Measurements from ENCODE around the gene FNDC3A.

FNDC3A gene

DNA sequence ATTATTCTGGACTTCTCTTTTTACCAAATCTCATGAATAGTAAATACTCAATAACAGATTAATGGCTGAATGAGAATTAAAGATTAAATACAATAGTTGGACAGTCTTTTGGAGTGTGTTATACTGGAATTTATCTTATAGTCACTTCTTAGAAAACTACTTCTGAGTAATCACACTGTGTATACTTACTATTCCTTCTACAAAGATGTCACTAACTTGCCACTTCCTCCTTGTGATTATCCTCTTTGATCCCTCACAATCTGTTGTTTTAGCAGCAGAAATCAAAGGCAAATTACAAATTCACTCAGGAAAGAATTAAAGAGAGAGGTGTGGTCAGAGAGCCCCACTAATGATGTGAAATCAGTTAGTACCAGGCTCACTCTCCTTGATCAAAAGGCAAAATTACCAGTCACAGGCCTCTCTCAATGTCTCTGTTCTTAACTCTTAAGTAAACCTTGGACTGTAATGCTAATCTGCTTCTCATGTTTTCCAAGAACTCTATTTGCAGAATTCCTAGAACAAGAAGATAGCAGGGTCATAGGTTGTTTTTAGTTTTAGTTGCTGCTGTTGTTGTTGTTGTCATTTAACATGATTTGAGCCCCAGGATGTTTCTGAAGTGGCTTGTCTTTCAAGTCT, 37.3 kb upstream of the FNDC3A start:
- Histone ChIP-seq H3K27ac (replicated peaks) (no peak overlapping the region), H3K4me3 (replicated peaks; ENCODE audit: insufficient read depth, low read length) (no peak overlapping the region), H3K27me3 (ENCODE audit: insufficient read depth, poor library complexity, severe bottlenecking) (no peaks in the 10 kb centered on the region)
- no peak for DNase-seq (ENCODE audit: low read depth in 1 of 2, low spot score in 1 of 2)
- TF ChIP-seq, protein P1, sequence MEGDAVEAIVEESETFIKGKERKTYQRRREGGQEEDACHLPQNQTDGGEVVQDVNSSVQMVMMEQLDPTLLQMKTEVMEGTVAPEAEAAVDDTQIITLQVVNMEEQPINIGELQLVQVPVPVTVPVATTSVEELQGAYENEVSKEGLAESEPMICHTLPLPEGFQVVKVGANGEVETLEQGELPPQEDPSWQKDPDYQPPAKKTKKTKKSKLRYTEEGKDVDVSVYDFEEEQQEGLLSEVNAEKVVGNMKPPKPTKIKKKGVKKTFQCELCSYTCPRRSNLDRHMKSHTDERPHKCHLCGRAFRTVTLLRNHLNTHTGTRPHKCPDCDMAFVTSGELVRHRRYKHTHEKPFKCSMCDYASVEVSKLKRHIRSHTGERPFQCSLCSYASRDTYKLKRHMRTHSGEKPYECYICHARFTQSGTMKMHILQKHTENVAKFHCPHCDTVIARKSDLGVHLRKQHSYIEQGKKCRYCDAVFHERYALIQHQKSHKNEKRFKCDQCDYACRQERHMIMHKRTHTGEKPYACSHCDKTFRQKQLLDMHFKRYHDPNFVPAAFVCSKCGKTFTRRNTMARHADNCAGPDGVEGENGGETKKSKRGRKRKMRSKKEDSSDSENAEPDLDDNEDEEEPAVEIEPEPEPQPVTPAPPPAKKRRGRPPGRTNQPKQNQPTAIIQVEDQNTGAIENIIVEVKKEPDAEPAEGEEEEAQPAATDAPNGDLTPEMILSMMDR (IDR thresholded peaks at IDR 0.05; ENCODE audit: insufficient read depth, low read length), result no peak
- TF ChIP-seq SPI1 (IDR thresholded peaks at IDR 0.05; ENCODE audit: borderline replicate concordance, low read depth), result 0 out of 2 replicates have a peak, but pooled peaks have one; percentile 21
- TF ChIP-seq, protein P2, sequence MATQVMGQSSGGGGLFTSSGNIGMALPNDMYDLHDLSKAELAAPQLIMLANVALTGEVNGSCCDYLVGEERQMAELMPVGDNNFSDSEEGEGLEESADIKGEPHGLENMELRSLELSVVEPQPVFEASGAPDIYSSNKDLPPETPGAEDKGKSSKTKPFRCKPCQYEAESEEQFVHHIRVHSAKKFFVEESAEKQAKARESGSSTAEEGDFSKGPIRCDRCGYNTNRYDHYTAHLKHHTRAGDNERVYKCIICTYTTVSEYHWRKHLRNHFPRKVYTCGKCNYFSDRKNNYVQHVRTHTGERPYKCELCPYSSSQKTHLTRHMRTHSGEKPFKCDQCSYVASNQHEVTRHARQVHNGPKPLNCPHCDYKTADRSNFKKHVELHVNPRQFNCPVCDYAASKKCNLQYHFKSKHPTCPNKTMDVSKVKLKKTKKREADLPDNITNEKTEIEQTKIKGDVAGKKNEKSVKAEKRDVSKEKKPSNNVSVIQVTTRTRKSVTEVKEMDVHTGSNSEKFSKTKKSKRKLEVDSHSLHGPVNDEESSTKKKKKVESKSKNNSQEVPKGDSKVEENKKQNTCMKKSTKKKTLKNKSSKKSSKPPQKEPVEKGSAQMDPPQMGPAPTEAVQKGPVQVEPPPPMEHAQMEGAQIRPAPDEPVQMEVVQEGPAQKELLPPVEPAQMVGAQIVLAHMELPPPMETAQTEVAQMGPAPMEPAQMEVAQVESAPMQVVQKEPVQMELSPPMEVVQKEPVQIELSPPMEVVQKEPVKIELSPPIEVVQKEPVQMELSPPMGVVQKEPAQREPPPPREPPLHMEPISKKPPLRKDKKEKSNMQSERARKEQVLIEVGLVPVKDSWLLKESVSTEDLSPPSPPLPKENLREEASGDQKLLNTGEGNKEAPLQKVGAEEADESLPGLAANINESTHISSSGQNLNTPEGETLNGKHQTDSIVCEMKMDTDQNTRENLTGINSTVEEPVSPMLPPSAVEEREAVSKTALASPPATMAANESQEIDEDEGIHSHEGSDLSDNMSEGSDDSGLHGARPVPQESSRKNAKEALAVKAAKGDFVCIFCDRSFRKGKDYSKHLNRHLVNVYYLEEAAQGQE (IDR thresholded peaks at IDR 0.05; ENCODE audit: insufficient replicate concordance, low read depth), result no peak

DNA sequence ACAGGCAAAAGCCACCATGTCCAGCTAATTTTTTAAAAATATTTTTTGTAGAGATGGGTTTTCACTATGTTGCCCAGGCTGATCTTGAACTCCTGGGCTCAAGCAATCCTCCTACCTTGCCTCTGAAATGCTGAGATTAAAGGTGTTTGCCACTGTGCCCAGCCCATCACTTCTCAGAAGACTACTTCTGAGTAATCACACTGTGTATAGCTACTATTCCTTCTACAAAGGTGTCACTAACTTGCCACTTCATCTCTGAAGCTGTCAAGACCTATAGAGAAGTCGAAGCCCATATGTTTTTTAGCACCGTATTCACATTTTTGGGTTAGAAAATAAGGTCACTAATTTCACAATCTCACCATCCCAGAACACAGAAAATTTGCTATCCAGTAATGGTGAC, 36.0 kb upstream of the FNDC3A start:
- DNase-seq (ENCODE audit: low read depth in 1 of 2, low spot score in 1 of 2), result no peak
- Histone ChIP-seq H3K27ac (replicated peaks) (no peak overlapping the region), H3K27me3 (ENCODE audit: insufficient read depth, poor library complexity, severe bottlenecking) (no peaks in the 10 kb centered on the region), H3K4me3 (replicated peaks; ENCODE audit: insufficient read depth, low read length) (no peak overlapping the region)
- TF ChIP-seq GABPA (IDR thresholded peaks at IDR 0.05; ENCODE audit: low read depth), result no peak
- no peak for TF ChIP-seq SPI1 (IDR thresholded peaks at IDR 0.05; ENCODE audit: borderline replicate concordance, low read depth)
- TF ChIP-seq POLR2AphosphoS5 (IDR thresholded peaks at IDR 0.05; ENCODE audit: low read depth), result no peak
- TF ChIP-seq, protein P2 (IDR thresholded peaks at IDR 0.05; ENCODE audit: insufficient replicate concordance, low read depth), result no peak
- TF ChIP-seq, protein P1 (IDR thresholded peaks at IDR 0.05; ENCODE audit: insufficient read depth, low read length), result no peak

DNA sequence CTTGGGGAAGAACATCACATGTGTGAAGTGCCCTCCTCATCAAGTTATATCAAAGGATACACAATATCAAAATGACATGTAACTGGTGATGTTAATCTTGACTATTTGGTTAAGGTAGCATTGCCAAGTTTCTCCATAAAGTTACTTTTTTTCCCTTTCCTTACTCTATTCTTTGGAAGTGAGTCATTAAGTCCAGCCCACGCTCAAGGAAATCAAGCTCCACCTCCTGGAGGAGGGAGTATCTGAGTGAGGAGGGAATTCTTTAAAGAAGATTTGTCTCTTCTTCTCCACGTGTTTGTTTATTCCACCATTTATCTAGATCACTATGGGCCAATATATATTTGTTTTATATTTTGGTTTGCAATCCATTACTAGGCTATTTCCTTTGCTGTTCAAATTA, 33.6 kb upstream of the FNDC3A start:
- Histone ChIP-seq H3K4me3 (replicated peaks; ENCODE audit: insufficient read depth, low read length) (no peak overlapping the region), H3K27ac (replicated peaks) (no peak overlapping the region), H3K27me3 (ENCODE audit: insufficient read depth, poor library complexity, severe bottlenecking) (no peaks in the 10 kb centered on the region)
- TF ChIP-seq GABPA (IDR thresholded peaks at IDR 0.05; ENCODE audit: low read depth) (no peak), POLR2AphosphoS5 (IDR thresholded peaks at IDR 0.05; ENCODE audit: low read depth) (no peak), SPI1 (IDR thresholded peaks at IDR 0.05; ENCODE audit: borderline replicate concordance, low read depth) (no peak)
- TF ChIP-seq, protein P2 (IDR thresholded peaks at IDR 0.05; ENCODE audit: insufficient replicate concordance, low read depth), result no peak
- TF ChIP-seq, protein P1 (IDR thresholded peaks at IDR 0.05; ENCODE audit: insufficient read depth, low read length), result no peak
- no peak for DNase-seq (ENCODE audit: low read depth in 1 of 2, low spot score in 1 of 2)

All from HL-60 (cell line).